LHCN-M2 (cell line): ENCODE measurements around the gene AP1AR. TPM values are rescaled to one million over a fixed set of nuclear protein-coding genes. Genes with fewer than 3 reads are reported as not detected.

Experiments used
- DNase-seq: peaks from one replicate; pipeline ENCODE4 v3.0.0-alpha.2; 2012; ENCODE audit warnings: low read depth
- total RNA-seq: library from RNA; depleted of rRNA; stranded (reverse); fragments of >200 nt; gene quantifications from 2 replicates; pipeline ENCODE4 v1.2.3, GENCODE V29; 2014; rRNA removed

The AP1AR gene
- total RNA-seq, 1 experiment from 2014 or later = 21.6 TPM

- DNase-seq = no peak
Measured at GRCh38 chr4:112312610-112313239, 81.1 kb downstream of the AP1AR start.

GRCh38 chr4:112315446-112315845, 83.9 kb downstream of the AP1AR start:
- DNase-seq = no peak

GRCh38 chr4:112316360-112316759, 84.8 kb downstream of the AP1AR start:
- no peak for DNase-seq

- no peak for DNase-seq
Measured at GRCh38 chr4:112318239-112319142, 86.9 kb downstream of the AP1AR start.

Other genes starting within 250 kb of the AP1AR start
- gene FAM241A, start 86.3 kb upstream of the AP1AR start, total RNA-seq = 1.2 and 1.5 TPM in 2 replicates
- 7.8 and 9.9 TPM in 2 replicates for gene TIFA, start 54.1 kb downstream of the AP1AR start, total RNA-seq
- gene ALPK1, start 65.6 kb downstream of the AP1AR start, total RNA-seq = 13.5 and 14.4 TPM in 2 replicates